Uterus (tissue), 4 donors: ENCODE data around the gene NUP62. TPM values are rescaled to one million over a fixed set of nuclear protein-coding genes. Genes with fewer than 3 reads are reported as not detected.
A peak's percentile ranks its signal among the peaks of the same experiment; 100 is the strongest.

Experiments
- DNase-seq, 2 donors: peaks; one replicate each; pipeline ENCODE4 v3.0.0-alpha.2; 2019 to 2020
- H3K27ac ChIP-seq, 2 donors: fragments of 200-600 bp; sonication (generic); 1 replicate in 1 of 2; 2 replicates in 1 of 2; pipeline ENCODE4 v1.5.1; 2016 to 2018
- H3K27me3 ChIP-seq, 2 donors: fragments of 200-600 bp; sonication (generic); one replicate each; pipeline ENCODE4 v1.5.1; 2018 to 2019; ENCODE audit warnings: control low read depth in 1 of 2
- H3K36me3 ChIP-seq, 2 donors: fragments of 200-600 bp; sonication (generic); one replicate each; pipeline ENCODE4 v1.5.1; 2019; ENCODE audit warnings: control low read depth in 1 of 2
- H3K4me1 ChIP-seq, 2 donors: fragments of 200-600 bp; sonication (generic); one replicate each; pipeline ENCODE4 v1.5.1; 2018 to 2019; ENCODE audit warnings: control low read depth in 1 of 2
- H3K4me3 ChIP-seq, 2 donors: fragments of 200-600 bp; sonication (generic); 1 replicate in 1 of 2; 2 replicates in 1 of 2; pipeline ENCODE4 v1.5.1; 2018 to 2019; ENCODE audit warnings: mild to moderate bottlenecking in 1 of 2
- H3K9me3 ChIP-seq, 2 donors: fragments of 200-600 bp; sonication (generic); one replicate each; pipeline ENCODE4 v1.5.1; 2019; ENCODE audit warnings: control low read depth in 1 of 2
- POLR2A ChIP-seq, 2 donors: fragments of 450-650 bp; IDR thresholded peaks; one replicate each; pipeline ENCODE4 v1.6.1; 2016; ENCODE audit warnings: antibody characterized with exemption in 2 of 2, mild to moderate bottlenecking in 1 of 2, moderate library complexity in 1 of 2
- intact Hi-C: fragments of 100-400 bp; cut with DNase I; formaldehyde crosslinking; loops from one replicate; pipeline ENCODE4 v1.15.1; 2023; ENCODE audit warnings: low total_unique reads
- total RNA-seq, 4 donors: library from RNA; depleted of rRNA in 3 of 4; stranded (reverse); fragments of >200 nt in 3 of 4; gene quantifications; one replicate each; pipeline versions ENCODE4 v1.1.0 to v1.2.4, GENCODE V29; 2014 to 2023
- TF ChIP-seq, protein P1 (sequence below), 4 experiments: fragments of 200-600 bp in 2 of 4; fragments of 450-650 bp in 2 of 4; sonication (generic) in 2 of 4; IDR thresholded peaks; one replicate each; pipeline ENCODE4 v1.5.1; 2016 to 2019; ENCODE audit warnings: antibody characterized with exemption in 4 of 4, mild to moderate bottlenecking in 2 of 4, moderate library complexity in 1 of 4
- donor health status: DM: yes; HTN: yes; CAD: no.

Gene NUP62
- total RNA-seq, 4 donors from 2014 or later = 12.1 to 40.4 (median 24.6) TPM

DNA sequence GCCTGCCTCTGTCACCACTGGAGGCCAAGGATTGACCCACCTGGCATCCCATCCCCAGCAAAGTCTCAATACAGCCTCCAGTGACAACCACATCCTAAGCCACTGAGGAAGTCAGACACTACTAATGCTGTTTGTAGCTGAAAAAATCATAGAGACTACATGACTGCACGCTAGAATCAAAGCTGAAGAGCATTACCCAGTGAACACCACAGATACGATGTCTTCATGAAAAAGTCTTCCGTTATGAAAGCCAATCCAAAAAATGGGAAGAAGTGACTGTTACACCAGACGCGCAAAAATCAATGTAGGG, 11.1 kb upstream of the NUP62 start:
- Histone ChIP-seq H3K27ac (no peak overlapping the region), H3K36me3 (no peaks in the 10 kb centered on the region), H3K4me1 (no peaks in the 10 kb centered on the region), H3K4me3 (no peak overlapping the region), H3K9me3 (no peaks in the 10 kb centered on the region), H3K27me3 (no peaks in the 10 kb centered on the region)
- intact Hi-C loops = no loop called here
- TF ChIP-seq POLR2A (IDR thresholded peaks at IDR 0.05) = no peak
- TF ChIP-seq, protein P1, sequence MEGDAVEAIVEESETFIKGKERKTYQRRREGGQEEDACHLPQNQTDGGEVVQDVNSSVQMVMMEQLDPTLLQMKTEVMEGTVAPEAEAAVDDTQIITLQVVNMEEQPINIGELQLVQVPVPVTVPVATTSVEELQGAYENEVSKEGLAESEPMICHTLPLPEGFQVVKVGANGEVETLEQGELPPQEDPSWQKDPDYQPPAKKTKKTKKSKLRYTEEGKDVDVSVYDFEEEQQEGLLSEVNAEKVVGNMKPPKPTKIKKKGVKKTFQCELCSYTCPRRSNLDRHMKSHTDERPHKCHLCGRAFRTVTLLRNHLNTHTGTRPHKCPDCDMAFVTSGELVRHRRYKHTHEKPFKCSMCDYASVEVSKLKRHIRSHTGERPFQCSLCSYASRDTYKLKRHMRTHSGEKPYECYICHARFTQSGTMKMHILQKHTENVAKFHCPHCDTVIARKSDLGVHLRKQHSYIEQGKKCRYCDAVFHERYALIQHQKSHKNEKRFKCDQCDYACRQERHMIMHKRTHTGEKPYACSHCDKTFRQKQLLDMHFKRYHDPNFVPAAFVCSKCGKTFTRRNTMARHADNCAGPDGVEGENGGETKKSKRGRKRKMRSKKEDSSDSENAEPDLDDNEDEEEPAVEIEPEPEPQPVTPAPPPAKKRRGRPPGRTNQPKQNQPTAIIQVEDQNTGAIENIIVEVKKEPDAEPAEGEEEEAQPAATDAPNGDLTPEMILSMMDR (IDR thresholded peaks at IDR 0.05) = no peak
- no peak for DNase-seq

GRCh38 chr19:49939721-49940481, 10.6 kb upstream of the NUP62 start:
- DNase-seq = no peak
- intact Hi-C loops = loop anchor here (10.0 kb wide), 1 partner anchor 45 kb away; no protein-coding TSS in a partner anchor
- TF ChIP-seq POLR2A (IDR thresholded peaks at IDR 0.05) = no peak
- TF ChIP-seq, protein P1 (IDR thresholded peaks at IDR 0.05) = no peak
- no peaks in the 10 kb centered on the region for H3K9me3 ChIP-seq
- no peak overlapping the region for H3K4me3 ChIP-seq
- no peak overlapping the region for H3K27ac ChIP-seq
- H3K4me1 ChIP-seq = no peaks in the 10 kb centered on the region
- H3K36me3 ChIP-seq = no peaks in the 10 kb centered on the region
- no peaks in the 10 kb centered on the region for H3K27me3 ChIP-seq

- no peak for DNase-seq
These were observed 9.4 kb upstream of the NUP62 start for GRCh38 chr19:49938662-49939061.

GRCh38 chr19:49937750-49938381, 8.6 kb upstream of the NUP62 start:
- no peak overlapping the region for H3K4me3 ChIP-seq

More at GRCh38 chr19:49938662-49939061, 9.4 kb upstream of the NUP62 start:
- intact Hi-C loops = loop anchor here (10.0 kb wide), 1 partner anchor 46 kb away; no protein-coding TSS in a partner anchor
- no peak for TF ChIP-seq POLR2A (IDR thresholded peaks at IDR 0.05)
- TF ChIP-seq, protein P1 (IDR thresholded peaks at IDR 0.05) = no peak
- no peak overlapping the region for H3K4me3 ChIP-seq
- no peak overlapping the region for H3K27ac ChIP-seq
- H3K27me3 ChIP-seq = no peaks in the 10 kb centered on the region
- no peaks in the 10 kb centered on the region for H3K36me3 ChIP-seq
- no peaks in the 10 kb centered on the region for H3K4me1 ChIP-seq
- H3K9me3 ChIP-seq = no peaks in the 10 kb centered on the region

More at GRCh38 chr19:49937750-49938381, 8.6 kb upstream of the NUP62 start:
- TF ChIP-seq, protein P1 (IDR thresholded peaks at IDR 0.05) = peak; percentile 94 to 98 (median 96)
- no peak for TF ChIP-seq POLR2A (IDR thresholded peaks at IDR 0.05)
- no peaks in the 10 kb centered on the region for H3K4me1 ChIP-seq
- no peaks in the 10 kb centered on the region for H3K36me3 ChIP-seq
- H3K9me3 ChIP-seq = no peaks in the 10 kb centered on the region
- H3K27me3 ChIP-seq = no peaks in the 10 kb centered on the region
- peak; percentile 73 to 80 for DNase-seq
- intact Hi-C loops = loop anchor here (10.0 kb wide), 1 partner anchor 47 kb away; no protein-coding TSS in a partner anchor
- H3K27ac ChIP-seq = no peak overlapping the region
